GM21723 (cell line): ENCODE results near the gene MYBPC2.

ENCODE experiments used
- ATAC-seq: cut with Tn5 transposase; IDR thresholded peaks from one replicate; pipeline ENCODE4 v1.9.1; 2021; ENCODE audit warnings: mild to moderate bottlenecking, moderate library complexity; ENCODE audit not compliant: unreplicated experiment

Gene MYBPC2

GRCh38 chr19:50513746-50514345 is 81.2 kb downstream of the MYBPC2 start, which contains the start of gene ASPDH:
TSS of gene ASPDH (minus strand) at chr19:50513913. CDS start at chr19:50513823, 90 bp downstream.
- no peak for ATAC-seq

GRCh38 chr19:50514346-50515167 is 81.9 kb downstream of the MYBPC2 start:
- no peak for ATAC-seq

- no peak for ATAC-seq
Observed at GRCh38 chr19:50515168-50515561, 82.5 kb downstream of the MYBPC2 start.
